Thoracic aorta endothelial cell (primary cell): ENCODE measurements around the gene IL11RA. TPM values are rescaled to one million over a fixed set of nuclear protein-coding genes. Genes with fewer than 3 reads are reported as not detected.

Experiments
- small RNA-seq: library from RNA; depleted of rRNA; stranded (forward); fragments of <200 nt; gene quantifications from one replicate; pipeline ENCODE3, GENCODE V24; 2012
- total RNA-seq: library from RNA; depleted of rRNA; stranded (reverse); fragments of >200 nt; gene quantifications from 2 replicates; pipeline ENCODE4 v1.2.3, GENCODE V29; 2012

Gene IL11RA
- 4.8 and 5.7 TPM in 2 replicates for total RNA-seq

GRCh38 chr9:34651876-34652601, at the start of gene IL11RA:
TSS of gene IL11RA (plus strand) at chr9:34652185. CDS start at chr9:34655218, 3,033 bp downstream.

DNA sequence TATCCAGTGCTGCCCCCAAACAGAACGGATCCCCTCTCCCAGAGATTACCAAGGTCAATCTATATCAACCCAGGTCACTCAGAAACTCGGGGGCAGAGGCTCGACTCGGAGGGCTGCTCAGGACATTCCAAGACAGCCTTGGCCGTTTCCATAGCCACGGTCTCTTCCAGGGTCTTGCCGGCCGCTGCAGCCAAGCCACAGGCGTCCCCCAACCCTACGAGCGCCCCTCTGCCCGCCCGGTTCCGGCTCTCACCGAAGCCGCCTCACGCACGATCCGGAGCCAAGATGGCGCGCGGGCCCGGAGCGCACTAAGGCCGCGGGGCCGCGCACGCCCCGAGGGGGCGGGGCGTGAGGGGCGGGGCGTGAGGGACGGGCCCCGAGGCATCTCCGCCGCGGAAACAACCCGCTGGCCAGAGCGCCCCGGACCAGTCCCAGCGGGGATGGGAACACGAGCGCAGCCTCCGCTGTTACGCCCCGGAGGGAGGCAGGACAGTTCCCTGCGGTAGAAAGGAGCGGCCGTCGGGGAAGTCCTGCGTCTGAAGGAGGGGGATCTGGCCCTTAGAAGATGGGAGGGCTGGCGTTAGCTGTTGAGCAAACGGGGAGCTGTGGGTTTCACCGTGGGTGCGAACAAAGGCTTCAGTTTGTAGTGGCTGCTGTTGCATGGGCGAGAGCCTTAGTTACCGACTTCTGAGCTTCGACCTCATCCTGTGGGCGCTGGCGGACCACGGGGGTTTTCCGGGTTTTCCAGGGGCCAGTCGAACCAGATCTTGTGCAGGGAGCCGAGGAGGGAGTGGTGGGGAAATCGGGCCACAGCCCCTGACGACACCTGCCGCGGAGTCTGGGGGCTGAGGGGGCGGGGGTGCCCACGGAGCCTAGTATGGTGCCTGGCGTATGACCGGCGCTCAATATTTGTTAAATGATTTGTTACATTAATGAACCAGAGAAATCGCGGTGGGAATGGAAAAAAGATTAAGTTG, 39.9 kb upstream of the IL11RA start, which contains the start of gene RPP25L:
Gene RPP25L (minus strand): TSS at position 287 of the 977 bp plus-strand sequence. CDS start 801 bp downstream, outside the sequence.

DNA sequence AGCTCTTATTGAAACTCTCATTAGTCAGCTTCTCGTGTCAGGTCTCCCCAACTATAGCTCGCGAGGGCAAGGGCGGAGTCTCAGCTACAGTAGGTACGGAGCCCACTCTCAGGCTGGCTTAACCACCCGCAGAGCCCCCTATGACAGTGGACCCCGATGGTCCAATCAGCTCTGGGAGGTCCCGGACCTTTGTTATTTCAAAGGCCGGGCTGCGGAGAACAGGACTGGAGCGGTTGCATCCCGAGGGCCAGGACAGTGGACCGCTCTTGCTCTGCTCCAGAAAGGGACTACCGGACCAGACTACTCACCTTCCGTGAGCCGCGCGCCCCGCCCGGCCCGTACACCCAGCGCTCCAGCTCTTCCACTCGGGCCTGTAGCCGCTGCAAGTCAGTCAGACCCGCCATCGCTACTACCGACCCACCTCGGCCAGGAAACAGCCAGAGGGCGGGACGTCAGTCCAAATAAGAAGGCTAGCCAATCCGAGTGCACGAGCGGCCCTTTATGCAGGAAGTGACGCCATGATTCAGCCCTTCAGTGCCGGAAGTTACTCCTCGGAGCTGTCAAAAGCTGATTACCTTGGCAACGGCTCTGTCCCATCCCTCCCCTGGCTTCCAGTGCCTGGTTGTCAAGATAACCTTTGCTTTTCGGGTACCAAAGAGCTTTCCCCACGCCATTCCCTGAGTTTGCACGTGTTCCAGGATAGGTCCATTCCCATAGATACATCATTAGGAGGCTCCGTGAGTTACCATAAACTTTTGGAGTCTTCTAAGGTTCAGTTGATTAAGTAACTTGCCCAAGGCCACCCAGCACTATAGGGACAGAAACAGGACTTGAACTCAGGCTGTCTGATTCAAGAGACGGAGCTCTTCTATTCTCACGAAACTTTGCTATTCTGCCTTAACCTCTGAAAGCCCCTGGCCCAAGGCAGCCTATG, 31.7 kb upstream of the IL11RA start, which contains the start of gene DCTN3:
Gene DCTN3 (minus strand): TSS at position 435 of the 934 bp plus-strand sequence. CDS start 31 bp downstream, at position 404.

GRCh38 chr9:34628656-34629490, 23.1 kb upstream of the IL11RA start, which contains the start of gene ARID3C:
TSS of gene ARID3C (minus strand) at chr9:34629066. CDS start at chr9:34628014, 1,052 bp downstream.

GRCh38 chr9:34637356-34638137, 14.4 kb upstream of the IL11RA start, which contains the start of gene SIGMAR1:
TSS of gene SIGMAR1 (minus strand) at chr9:34637787. CDS start at chr9:34637697, 90 bp downstream.

GRCh38 chr9:34646211-34647083, 5.5 kb upstream of the IL11RA start, which contains the start of gene GALT:
TSS of gene GALT (plus strand) at chr9:34646675. CDS start at chr9:34646705, 30 bp downstream.

DNA sequence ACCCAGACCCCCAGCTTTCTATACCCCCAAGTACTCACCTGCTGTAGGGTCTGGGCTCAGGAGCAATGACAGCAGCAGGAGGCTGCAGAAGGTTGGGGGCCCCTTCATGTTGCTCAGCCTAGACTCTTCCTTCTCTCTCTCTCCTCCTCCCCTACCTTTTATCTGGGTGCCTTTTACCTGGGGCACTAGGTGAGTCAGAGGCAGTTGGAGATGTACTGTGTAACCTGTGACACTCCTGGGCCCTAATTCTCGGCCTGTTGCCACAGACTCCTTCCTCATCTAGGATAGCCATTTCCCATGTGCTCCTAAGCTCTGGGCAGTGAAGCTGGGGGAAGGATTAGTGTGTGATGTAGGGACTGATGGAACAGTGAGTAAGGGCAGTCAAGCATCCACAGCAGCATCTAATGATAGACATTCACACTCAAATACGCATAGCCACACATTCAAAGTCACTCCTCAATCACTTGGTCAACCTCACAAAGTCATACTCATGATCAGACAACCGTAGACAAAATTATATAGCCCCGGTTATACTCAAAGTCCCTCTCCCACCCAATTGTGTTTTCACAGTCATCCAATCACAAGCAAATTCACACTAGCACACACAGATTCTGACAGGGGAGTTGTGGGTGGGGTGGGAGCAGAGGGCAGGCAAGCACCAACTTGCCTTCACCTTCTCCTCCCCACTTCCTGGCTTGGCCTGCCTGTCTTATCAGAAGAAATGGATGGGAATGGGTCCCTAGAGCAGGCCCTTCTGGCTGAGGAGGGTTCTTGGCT, 10.7 kb downstream of the IL11RA start, which contains the start of gene CCL27:
Gene CCL27 (minus strand): TSS at position 132 of the 777 bp plus-strand sequence. CDS start 24 bp downstream, at position 108.

GRCh38 chr9:34690983-34691935, 39.3 kb downstream of the IL11RA start, which contains the start of gene CCL19:
TSS of gene CCL19 (minus strand) at chr9:34691276. CDS start at chr9:34691139, 137 bp downstream.

GRCh38 chr9:34710023-34710422, 58.0 kb downstream of the IL11RA start, which contains the start of gene CCL21:
TSS of gene CCL21 (minus strand) at chr9:34710136. CDS start at chr9:34710066, 70 bp downstream.

Small RNA genes lying within 50 kb of the gene (small RNA-seq; reads per million reads assigned to genes)
- gene CCL27, result not detected

Other genes with a start within 250 kb of the IL11RA start
- gene FAM219A, start 193.6 kb upstream of the IL11RA start, total RNA-seq, result 18.8 and 25.6 TPM in 2 replicates
- gene DNAI1, start 193.4 kb upstream of the IL11RA start, total RNA-seq, result 0.07 TPM in 1 of 2 replicates, not detected in the other
- gene ENHO, start 129.2 kb upstream of the IL11RA start, total RNA-seq, result 0.22 TPM in 1 of 2 replicates, not detected in the other
- gene CNTFR, start 62.5 kb upstream of the IL11RA start, total RNA-seq, result not detected in 2 replicates
- gene RPP25L, start 40.1 kb upstream of the IL11RA start, total RNA-seq, result 13.6 and 16.2 TPM in 2 replicates
- gene DCTN3, start 31.7 kb upstream of the IL11RA start, total RNA-seq, result 62.6 and 71.4 TPM in 2 replicates
- 0.07 TPM in 1 of 2 replicates, not detected in the other for gene ARID3C, start 23.1 kb upstream of the IL11RA start, total RNA-seq
- 73.8 and 123 TPM in 2 replicates for gene SIGMAR1, start 14.4 kb upstream of the IL11RA start, total RNA-seq
- gene GALT, start 5.5 kb upstream of the IL11RA start, total RNA-seq, result 22.5 and 26.9 TPM in 2 replicates
- gene CCL27, start 10.5 kb downstream of the IL11RA start, total RNA-seq, result not detected in 2 replicates
- not detected in 2 replicates for gene CCL19, start 39.1 kb downstream of the IL11RA start, total RNA-seq
- gene CCL21, start 58.0 kb downstream of the IL11RA start, total RNA-seq, result not detected in 2 replicates